ENCODE results near the gene RFX2. TPM values are rescaled to one million over a fixed set of nuclear protein-coding genes. Genes with fewer than 3 reads are reported as not detected.

RFX2 gene
- total and polyA plus RNA-seq, 9 of the 15 experiments (the other 6 are each of a cell fraction or from before 2014, with no cell fraction given) = 3.6 to 18.7 (median 8.7) TPM

- TF ChIP-seq, protein P1, sequence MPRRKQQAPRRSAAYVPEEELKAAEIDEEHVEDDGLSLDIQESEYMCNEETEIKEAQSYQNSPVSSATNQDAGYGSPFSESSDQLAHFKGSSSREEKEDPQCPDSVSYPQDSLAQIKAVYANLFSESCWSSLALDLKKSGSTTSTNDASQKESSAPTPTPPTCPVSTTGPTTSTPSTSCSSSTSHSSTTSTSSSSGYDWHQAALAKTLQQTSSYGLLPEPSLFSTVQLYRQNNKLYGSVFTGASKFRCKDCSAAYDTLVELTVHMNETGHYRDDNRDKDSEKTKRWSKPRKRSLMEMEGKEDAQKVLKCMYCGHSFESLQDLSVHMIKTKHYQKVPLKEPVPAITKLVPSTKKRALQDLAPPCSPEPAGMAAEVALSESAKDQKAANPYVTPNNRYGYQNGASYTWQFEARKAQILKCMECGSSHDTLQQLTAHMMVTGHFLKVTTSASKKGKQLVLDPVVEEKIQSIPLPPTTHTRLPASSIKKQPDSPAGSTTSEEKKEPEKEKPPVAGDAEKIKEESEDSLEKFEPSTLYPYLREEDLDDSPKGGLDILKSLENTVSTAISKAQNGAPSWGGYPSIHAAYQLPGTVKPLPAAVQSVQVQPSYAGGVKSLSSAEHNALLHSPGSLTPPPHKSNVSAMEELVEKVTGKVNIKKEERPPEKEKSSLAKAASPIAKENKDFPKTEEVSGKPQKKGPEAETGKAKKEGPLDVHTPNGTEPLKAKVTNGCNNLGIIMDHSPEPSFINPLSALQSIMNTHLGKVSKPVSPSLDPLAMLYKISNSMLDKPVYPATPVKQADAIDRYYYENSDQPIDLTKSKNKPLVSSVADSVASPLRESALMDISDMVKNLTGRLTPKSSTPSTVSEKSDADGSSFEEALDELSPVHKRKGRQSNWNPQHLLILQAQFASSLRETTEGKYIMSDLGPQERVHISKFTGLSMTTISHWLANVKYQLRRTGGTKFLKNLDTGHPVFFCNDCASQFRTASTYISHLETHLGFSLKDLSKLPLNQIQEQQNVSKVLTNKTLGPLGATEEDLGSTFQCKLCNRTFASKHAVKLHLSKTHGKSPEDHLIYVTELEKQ (CRISPR knock-in tag; IDR thresholded peaks at IDR 0.05) = peak; percentile 7; the same call in 1 of the 2 replicates
- TF ChIP-seq ZNF655 (CRISPR knock-in tag; IDR thresholded peaks at IDR 0.05) (no peak), ERF (CRISPR knock-in tag; IDR thresholded peaks at IDR 0.05) (no peak), JUND (IDR thresholded peaks at IDR 0.05; ENCODE audit: borderline replicate concordance, low read depth, low read length) (no peak), JUND (tag; IDR thresholded peaks at IDR 0.05; ENCODE audit: borderline replicate concordance, low read depth, low read length) (no peak), ZNF311 (CRISPR knock-in tag; IDR thresholded peaks at IDR 0.05) (0 out of 2 replicates have a peak, but pooled peaks have one; percentile 11), CXXC5 (CRISPR knock-in tag; IDR thresholded peaks at IDR 0.05) (peak; percentile 46), NONO (IDR thresholded peaks at IDR 0.05; ENCODE audit: low read depth in 2 of 2, low read length in 1 of 2) (no peak), SNAPC5 (CRISPR knock-in tag; IDR thresholded peaks at IDR 0.05) (no peak), ZBTB9 (CRISPR knock-in tag; IDR thresholded peaks at IDR 0.05) (no peak), DEAF1 (CRISPR knock-in tag; IDR thresholded peaks at IDR 0.05) (no peak), ZNF165 (CRISPR knock-in tag; IDR thresholded peaks at IDR 0.05; ENCODE audit: borderline replicate concordance) (no peak)
- TF ChIP-seq, protein P2, sequence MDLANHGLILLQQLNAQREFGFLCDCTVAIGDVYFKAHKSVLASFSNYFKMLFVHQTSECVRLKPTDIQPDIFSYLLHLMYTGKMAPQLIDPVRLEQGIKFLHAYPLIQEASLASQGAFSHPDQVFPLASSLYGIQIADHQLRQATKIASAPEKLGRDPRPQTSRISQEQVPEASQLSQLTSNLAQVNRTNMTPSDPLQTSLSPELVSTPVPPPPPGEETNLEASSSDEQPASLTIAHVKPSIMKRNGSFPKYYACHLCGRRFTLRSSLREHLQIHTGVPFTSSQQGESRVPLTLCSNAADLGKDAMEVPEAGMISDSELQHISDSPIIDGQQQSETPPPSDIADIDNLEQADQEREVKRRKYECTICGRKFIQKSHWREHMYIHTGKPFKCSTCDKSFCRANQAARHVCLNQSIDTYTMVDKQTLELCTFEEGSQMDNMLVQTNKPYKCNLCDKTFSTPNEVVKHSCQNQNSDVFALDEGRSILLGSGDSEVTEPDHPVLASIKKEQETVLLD (IDR thresholded peaks at IDR 0.05) = no peak
- TF ChIP-seq, protein P3, sequence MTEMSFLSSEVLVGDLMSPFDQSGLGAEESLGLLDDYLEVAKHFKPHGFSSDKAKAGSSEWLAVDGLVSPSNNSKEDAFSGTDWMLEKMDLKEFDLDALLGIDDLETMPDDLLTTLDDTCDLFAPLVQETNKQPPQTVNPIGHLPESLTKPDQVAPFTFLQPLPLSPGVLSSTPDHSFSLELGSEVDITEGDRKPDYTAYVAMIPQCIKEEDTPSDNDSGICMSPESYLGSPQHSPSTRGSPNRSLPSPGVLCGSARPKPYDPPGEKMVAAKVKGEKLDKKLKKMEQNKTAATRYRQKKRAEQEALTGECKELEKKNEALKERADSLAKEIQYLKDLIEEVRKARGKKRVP (CRISPR knock-in tag; IDR thresholded peaks at IDR 0.05) = 0 out of 2 replicates have a peak, but pooled peaks have one; percentile 38
These were observed 33.4 kb downstream of the RFX2 start (continued) for GRCh38 chr19:6076675-6077463.
